Hepatocyte (in vitro differentiated cells): ENCODE results near the gene TSHZ3.

Experiments
- CTCF ChIP-seq: fragments of 200-600 bp; sonication (generic); IDR thresholded peaks from 2 replicates; pipeline ENCODE4 v1.5.1; 2016; ENCODE audit warnings: antibody characterized with exemption, mild to moderate bottlenecking; ENCODE audit not compliant: poor library complexity
- EZH2 ChIP-seq: fragments of 200-600 bp; sonication (generic); IDR thresholded peaks from 2 replicates; pipeline ENCODE4 v1.6.1; 2016; ENCODE audit warnings: antibody characterized with exemption, mild to moderate bottlenecking, borderline replicate concordance

DNA sequence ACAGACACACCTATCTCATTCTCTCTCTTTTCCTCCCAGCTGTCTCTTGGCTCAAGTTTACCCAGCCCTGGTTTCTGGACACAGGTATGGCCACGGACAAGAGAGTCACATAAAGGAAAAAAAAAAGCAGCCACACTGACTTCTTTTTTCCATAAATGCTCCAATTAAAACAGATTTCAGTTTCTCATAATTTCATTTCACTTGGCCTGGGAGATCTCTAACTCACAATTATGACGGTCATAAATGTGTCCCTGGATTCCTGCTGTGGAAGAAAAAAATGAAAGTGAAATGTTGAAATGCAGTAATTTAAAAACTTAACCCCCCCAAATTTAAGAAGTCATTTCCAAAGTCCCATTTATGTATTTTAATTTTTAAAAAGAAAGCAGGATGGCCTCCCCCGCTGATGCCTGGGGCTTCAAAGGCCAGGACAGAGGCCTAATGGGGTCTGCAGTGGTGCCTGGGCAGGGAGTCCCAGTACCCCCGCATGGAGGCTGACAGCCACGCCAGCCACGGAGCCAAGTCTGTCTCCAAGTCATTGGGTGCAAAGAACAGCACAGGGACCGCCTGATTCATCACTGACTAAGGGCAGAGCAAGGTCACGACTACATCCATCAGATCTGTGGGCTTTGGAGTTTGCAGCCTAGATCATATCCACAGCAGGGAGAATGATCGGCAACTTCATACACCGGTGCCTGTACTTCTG is 79.7 kb downstream of the TSHZ3 start:
- TF ChIP-seq CTCF (no peak), EZH2 (no peak)
